Stimulated activated CD8-positive, alpha-beta memory T cell treated with anti-CD3 and anti-CD28 coated beads, Interleukin-12 subunit alpha, Interleukin-12 subunit beta, amount 100 ng/mL, for 4 hours (primary cell): ENCODE measurements around the gene PITPNC1.
"Not testable (repeated sequence)": the region's sequence is repeated elsewhere in the genome, so short reads cannot be mapped to it uniquely, and the experiment has no call there.

Source experiments
- DNase-seq: peaks from one replicate; pipeline ENCODE4 v3.0.0-alpha.2; 2020; ENCODE audit warnings: low read depth

Gene PITPNC1

DNA sequence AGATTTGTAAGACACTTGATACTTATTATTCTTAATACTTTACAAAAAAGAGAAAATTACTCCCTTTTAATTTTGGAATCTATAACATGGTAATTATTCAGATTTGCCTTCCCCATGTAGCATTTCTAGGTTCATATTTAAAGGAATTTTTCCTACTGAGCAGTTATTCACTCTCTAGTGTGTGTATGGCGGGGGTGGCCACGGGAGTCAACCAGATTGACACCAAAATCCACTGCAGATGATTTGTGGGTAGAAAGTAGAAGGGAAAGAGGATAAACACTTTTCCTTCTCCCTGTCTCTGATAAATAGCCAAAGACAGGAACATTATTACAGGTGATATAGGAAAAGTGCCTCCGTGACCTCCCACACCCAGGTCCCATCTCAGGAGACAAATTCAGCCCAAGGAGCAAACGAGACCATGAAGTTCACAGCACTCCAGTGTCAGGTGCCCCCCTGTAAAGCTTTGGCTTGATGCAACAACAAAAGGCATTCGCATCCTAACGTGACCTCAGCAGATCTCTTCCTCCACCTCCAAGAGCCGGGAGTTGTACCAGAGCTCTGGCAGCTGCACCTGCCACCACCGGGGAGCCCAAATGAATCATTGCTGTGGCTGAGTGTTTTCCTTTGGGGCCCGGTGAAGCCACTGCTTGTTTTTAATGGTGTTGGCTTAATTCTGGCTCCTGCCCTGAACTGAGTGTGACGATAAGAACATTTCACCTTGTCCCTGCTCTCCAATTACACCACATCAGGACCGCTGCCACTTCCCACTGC is 248.0 kb downstream of the PITPNC1 start:
- no peak for DNase-seq

DNA sequence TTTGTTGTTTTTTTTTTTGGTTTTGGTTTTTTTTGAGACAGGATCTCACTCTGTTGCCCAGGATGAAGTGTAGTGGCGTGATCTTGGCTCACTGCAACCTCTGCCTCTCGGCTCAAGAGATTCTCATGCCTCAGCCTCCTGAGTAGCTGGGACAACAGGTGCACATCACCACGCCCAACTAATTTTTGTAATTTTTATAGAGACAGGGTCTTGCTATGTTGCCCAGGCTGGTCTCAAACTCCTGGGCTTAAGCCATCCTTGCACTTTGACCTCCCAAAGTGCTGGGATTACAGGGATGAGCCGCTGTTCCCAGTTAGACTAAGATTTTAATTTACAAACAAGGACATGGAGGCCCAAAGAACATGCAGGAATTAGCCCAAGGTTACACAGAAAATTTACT is 248.9 kb downstream of the PITPNC1 start:
- DNase-seq = no peak

GRCh38 chr17:67628580-67629013 is 251.5 kb downstream of the PITPNC1 start:
- DNase-seq = no peak

DNA sequence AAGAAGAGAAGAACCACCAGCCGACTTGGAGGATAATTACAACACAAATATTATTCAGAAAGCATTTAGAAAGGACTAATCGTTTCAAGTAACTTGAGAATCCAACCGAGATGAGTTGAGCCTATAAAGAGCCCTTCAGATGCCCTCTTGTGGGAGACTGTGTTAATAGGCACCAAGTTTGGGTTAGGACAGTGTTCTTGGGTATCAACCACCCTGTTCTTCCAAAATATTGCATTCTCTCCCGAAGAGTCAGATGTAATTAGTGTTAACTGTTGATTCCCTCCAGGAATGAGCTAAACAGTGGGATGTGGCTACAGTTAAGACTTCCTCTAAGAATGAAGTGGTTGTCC is 252.9 kb downstream of the PITPNC1 start:
- DNase-seq = no peak

- not testable (repeated sequence) for DNase-seq
These were observed 253.8 kb downstream of the PITPNC1 start for GRCh38 chr17:67630836-67631235.

DNA sequence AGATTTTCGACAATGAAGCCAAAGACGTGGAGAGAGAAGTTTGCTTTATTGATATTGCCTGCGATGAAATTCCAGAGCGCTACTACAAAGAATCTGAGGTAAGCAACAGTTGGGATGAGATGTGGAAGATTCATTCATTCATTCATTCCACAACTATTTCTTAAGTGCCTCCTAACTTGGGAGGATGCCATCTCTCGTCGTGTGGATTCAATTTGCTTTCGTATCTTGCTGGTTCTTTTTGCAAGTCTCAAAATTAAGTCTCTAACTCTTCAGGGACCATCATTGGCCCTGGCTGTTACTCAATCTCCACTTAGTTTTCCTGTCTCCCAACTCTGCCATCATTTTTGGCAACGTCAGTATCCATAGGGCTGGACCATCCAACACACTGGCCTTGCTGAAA is 255.1 kb downstream of the PITPNC1 start:
- DNase-seq = no peak

DNA sequence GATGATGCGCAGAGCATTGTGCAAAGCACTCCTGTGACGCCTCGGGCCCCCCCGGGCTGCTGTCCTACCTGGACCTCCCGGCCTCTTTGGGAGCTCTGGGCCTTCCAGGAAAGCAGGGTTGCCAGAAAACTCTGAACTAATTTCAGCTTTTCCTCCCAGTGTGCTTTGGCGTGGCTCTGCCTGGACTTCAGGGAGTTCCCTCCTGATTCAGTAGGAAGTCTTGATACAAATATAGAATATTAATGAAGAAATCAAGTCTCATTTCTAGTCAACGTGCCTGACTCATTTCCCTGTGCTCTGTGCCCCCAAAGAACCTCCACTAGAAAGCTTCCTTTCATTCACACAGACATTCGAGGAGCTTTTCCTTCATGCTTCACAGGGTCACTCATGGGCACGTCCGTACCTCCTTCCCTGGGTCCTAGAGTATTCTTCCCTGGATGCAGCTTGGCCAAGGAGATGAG is 256.7 kb downstream of the PITPNC1 start:
- no peak for DNase-seq

DNA sequence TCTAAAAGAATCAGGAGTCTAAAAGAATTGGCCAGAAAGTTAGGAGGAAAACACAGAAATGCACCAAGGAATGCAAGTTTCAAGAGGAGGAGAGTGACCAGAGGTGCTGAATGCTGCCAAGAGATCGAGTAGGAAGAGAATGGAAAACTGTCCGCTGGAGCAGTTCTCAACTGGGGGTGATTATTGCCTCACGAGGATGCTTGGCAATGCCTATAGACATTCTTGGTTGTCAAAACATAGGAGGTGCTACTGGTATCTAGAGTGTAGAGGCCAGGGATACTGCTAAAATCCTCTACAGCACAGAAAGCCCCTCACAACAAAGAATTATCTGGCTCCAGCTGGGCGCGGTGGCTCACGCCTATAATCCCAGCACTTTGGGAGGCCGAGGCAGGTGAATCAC is 258.6 kb downstream of the PITPNC1 start:
- DNase-seq = no peak

DNA sequence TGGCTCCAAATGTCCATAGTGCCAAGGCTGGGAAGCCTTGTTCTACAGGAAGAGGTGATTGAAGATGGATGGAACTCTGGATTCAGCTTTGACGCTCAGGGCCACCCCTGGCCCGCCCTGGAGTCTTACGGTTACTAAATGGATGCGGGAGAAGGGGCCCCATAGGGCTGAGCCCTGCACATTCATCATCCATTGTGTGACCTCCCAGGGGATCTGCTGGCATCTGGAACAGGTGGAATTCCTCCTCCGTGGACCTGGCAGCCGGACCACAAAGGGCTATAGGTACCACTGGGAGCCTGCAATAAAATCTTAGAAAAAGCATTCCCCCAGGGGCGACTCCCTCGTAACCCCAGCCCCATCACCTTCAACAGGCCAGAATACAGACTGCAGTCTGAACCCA is 259.2 kb downstream of the PITPNC1 start:
- no peak for DNase-seq

GRCh38 chr17:67636834-67637520 is 259.9 kb downstream of the PITPNC1 start:
- no peak for DNase-seq

- no peak for DNase-seq
These were observed 261.0 kb downstream of the PITPNC1 start for GRCh38 chr17:67637901-67638641.

DNA sequence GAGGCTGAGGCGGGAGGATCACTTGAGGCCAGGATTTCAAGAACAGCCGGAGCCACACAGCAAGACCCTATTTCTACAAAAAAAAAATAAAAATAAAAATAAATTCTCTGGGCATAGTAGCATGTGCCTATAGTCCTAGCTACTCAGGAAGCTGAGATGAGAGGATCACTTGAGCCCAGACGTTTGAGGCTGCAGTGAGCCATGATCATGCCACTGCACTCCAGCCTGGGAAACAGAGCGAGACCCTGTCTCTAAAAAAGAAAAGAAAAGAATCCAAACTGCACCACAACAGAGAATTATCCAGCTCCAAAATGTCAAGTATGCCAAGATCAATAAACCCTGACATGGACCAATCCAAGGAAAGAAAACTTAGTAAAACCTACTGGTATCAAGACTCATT is 261.8 kb downstream of the PITPNC1 start:
- DNase-seq = no peak

- no peak for DNase-seq
These were observed 262.5 kb downstream of the PITPNC1 start for GRCh38 chr17:67639555-67639954.

- DNase-seq = no peak
These were observed 262.9 kb downstream of the PITPNC1 start for GRCh38 chr17:67639979-67640378.

DNA sequence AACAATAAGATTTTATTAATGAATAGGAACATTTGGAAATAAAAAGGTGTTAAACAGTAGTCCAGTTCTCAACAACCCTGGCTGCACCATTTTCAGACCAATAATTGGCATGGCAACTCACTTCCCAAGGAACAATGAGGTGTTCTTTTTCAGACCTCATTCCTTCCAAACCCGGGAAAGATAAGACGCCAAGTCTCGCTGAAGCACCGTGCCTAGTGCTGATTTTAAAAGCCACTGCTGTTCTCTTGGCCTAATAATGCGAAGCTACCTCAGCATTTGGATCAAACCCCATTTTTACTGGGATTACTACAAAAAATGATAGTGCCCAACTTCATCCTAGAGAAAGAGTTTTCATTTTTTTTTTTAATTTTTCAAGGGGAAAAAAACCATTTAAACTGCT is 265.4 kb downstream of the PITPNC1 start:
- DNase-seq = no peak

DNA sequence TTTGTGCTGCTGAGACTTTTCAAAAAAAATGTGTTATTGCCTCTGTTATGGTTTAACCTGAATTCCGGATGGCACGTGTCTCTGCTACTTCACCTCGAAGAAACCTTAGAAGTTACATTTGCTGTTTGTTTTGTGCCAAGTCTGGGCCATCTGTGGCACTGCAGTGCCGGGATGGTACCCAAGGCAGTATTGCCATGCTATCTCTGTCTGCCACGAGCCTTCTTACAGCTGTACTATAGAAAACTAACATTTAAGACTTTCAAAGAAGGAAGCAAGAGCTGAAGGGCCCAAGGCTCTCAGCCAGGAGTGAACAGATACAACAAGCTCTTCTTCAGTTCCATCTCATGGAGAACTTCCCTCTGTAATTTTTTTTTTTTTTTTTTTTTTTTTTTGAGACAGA is 267.0 kb downstream of the PITPNC1 start:
- no peak for DNase-seq

DNA sequence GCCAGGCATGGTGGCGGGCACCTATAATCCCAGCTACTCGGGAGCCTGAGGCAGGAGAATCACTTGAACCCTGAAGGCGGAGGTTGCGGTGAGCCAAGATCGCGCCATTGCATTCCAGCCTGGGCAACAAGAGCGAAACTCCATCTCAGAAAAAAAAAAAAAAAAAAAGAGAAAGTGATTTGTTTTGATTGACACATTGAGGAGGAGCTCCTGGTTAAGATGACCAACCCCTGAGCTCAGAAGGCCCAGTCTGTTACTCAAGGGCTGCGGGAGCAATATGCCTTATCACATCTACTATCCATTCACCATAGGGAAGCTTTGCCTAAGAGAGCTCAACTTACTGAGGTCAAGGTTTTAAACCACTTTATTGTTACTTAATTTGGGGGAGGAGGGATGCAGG is 268.1 kb downstream of the PITPNC1 start:
- not testable (repeated sequence) for DNase-seq

DNA sequence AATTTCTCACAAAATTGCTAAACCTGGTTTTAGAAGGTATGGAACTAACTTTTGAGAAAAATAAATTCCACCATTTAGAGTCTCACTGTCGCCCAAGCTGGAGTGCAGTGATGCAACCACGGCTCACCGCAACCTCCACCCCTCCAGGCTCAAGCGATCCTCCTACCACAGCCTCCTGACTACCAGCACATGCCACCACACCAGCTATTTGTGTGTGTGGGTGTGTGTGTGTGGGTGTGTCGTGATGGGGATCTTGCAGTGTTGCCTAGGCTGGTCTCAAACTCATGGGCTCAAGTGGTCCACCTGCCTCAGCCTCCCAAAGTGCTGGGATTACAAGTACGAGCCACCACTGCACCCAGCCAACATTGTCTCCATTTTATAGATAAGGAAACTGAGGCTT is 269.4 kb downstream of the PITPNC1 start:
- DNase-seq = no peak

DNA sequence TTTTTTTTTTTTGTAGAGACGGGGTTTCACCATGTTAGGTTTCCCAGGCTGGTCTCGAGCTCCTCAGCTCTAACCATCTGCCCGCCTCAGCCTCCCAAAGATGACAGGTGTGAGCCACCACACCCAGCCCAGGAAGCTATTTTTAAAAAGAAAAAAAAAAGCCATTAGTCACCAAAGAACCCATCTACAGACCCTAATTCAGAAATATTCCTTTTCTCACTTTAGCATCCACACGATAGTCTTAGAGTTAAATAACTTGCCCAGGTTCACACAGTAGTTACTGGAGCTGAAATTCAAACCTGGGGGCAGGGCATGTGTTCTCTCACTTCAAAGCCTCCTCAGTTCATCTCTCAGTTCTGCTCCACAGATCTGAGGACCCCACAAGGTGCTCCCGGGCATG is 270.4 kb downstream of the PITPNC1 start:
- no peak for DNase-seq

- DNase-seq = no peak
These were observed 271.2 kb downstream of the PITPNC1 start for GRCh38 chr17:67648032-67648905.

DNA sequence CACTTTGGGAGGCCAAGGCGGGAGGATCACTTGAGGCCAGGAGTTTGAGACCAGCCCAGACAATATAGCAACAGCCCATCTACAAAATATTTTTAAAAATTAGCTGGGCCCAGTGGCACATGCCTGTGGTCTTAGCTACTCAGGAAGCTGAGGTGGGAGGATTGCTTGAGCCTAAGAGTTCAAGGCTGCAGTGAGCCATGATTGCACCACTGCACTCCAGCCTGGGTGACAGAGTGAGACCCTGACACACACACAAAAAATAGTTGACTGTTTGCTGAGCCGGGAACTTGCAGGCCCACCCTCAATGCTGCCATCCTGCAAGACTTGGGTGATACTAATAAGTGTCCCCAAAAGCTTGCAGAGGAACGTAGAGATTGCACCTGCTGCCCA is 271.8 kb downstream of the PITPNC1 start:
- not testable (repeated sequence) for DNase-seq

DNA sequence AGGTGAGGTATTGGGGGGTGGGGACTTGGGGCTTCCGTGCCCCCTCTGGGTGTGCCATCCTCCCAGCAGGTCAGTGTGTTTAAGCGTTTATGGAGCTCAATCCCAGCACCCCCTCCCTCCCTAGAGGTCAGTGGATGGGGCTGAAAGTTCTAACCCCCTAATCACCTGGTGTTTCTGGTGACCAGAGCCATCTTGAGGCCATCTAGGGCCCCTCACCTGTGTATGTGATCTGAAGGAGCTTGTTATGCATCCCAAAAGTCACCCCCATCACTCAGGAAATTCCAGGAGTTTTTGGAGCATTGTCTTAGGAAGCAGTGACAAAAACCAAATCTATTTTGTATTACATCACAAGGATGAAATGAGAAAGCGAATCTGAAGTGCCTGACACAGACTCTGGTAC is 272.8 kb downstream of the PITPNC1 start:
- DNase-seq = no peak
